ENCODE measurements around the gene RBBP8NL. TPM values are rescaled to one million over a fixed set of nuclear protein-coding genes. Genes with fewer than 3 reads are reported as not detected.
A peak's percentile ranks its signal among the peaks of the same experiment; 100 is the strongest.

RBBP8NL gene
- total RNA-seq, 2 experiments from 2014 or later = not detected

GRCh38 chr20:62367633-62368391, 59.5 kb downstream of the RBBP8NL start:
- H3K36me3 Mint-ChIP-seq (ENCODE audit: low read depth) = no peaks in the 10 kb centered on the region
- Histone ChIP-seq H3K27me3 (ENCODE audit: control insufficient read depth in 1 of 2, insufficient read depth in 2 of 2, low read length in 2 of 2) (peaks cover 42 to 49% of the 10 kb centered on the region in 2 experiments), H3K4me1 (ENCODE audit: insufficient read depth, low read length) (peaks cover 26% of the 10 kb centered on the region), H3K36me3 (ENCODE audit: insufficient read depth, low read length) (no peaks in the 10 kb centered on the region), H3K27ac (ENCODE audit: low read depth in 1 of 2, low read length in 2 of 2) (no peak overlapping the region), H3K9me3 (ENCODE audit: control insufficient read depth in 1 of 2, insufficient read depth in 1 of 2, low read length in 2 of 2) (peaks cover 0 to 13% of the 10 kb centered on the region in 2 experiments), H3K4me3 (ENCODE audit: low read length) (peak overlapping the region; percentile 40)
- peaks cover 31% of the 10 kb centered on the region for H3K27me3 Mint-ChIP-seq
- H3K4me3 Mint-ChIP-seq = peak overlapping the region; percentile 68
- ATAC-seq (ENCODE audit: poor library complexity) (no peak), DNase-seq (peak in 1 of 14 experiments; percentile 38)
- H3K9me3 Mint-ChIP-seq = no peaks in the 10 kb centered on the region
- ChIA-PET CTCF (interaction anchor here (0.6 kb wide), 1 partner anchor 14 kb away, joined by 4 read pairs; no protein-coding TSS in a partner anchor), POLR2A (interaction anchor here (0.6 kb wide), 1 partner anchor 109 kb away, joined by 3 read pairs; no protein-coding TSS in a partner anchor)
- TF ChIP-seq CTCF (IDR thresholded peaks at IDR 0.05) = no peak
- intact Hi-C loops (cut with DNase I, micrococcal nuclease) = loop anchor here in 1 of 2 experiments (5.0 kb wide), 1 partner anchor 66 kb away; the partner anchor contains the start of gene ADRM1
- no peak overlapping the region for H3K27ac Mint-ChIP-seq
- peaks cover 4% of the 10 kb centered on the region for H3K4me1 Mint-ChIP-seq (ENCODE audit: low read depth)

GRCh38 chr20:62367136-62367632, 60.2 kb downstream of the RBBP8NL start, which contains the start of gene LAMA5:
LAMA5 (minus strand) TSS chr20:62367312; CDS start chr20:62367245, 67 bp downstream.
- no peak for TF ChIP-seq CTCF (IDR thresholded peaks at IDR 0.05)
- Histone ChIP-seq H3K9me3 (ENCODE audit: control insufficient read depth in 1 of 2, insufficient read depth in 1 of 2, low read length in 2 of 2) (peaks cover 0 to 13% of the 10 kb centered on the region in 2 experiments), H3K36me3 (ENCODE audit: insufficient read depth, low read length) (no peaks in the 10 kb centered on the region), H3K4me3 (ENCODE audit: low read length) (peak within 1 kb of the TSS; percentile 40), H3K27me3 (ENCODE audit: control insufficient read depth in 1 of 2, insufficient read depth in 2 of 2, low read length in 2 of 2) (peaks cover 42 to 49% of the 10 kb centered on the region in 2 experiments), H3K4me1 (ENCODE audit: insufficient read depth, low read length) (peaks cover 26% of the 10 kb centered on the region), H3K27ac (ENCODE audit: low read depth in 1 of 2, low read length in 2 of 2) (no peak within 1 kb of the TSS)
- Mint-ChIP-seq H3K36me3 (ENCODE audit: low read depth) (no peaks in the 10 kb centered on the region), H3K27ac (no peak within 1 kb of the TSS), H3K27me3 (peaks cover 34% of the 10 kb centered on the region), H3K9me3 (no peaks in the 10 kb centered on the region), H3K4me1 (ENCODE audit: low read depth) (peaks cover 4% of the 10 kb centered on the region), H3K4me3 (peak within 1 kb of the TSS; percentile 68)
- intact Hi-C loops (cut with DNase I, micrococcal nuclease) = loop anchor here in 1 of 2 experiments (5.0 kb wide), 1 partner anchor 65 kb away; the partner anchor contains the start of gene ADRM1
- CTCF ChIA-PET = no interaction called here
- POLR2A ChIA-PET = no interaction called here
- ATAC-seq (ENCODE audit: poor library complexity) (peak; percentile 46), DNase-seq (peak in 3 of 14 experiments; percentile 13 to 45 (median 41))

GRCh38 chr20:62366370-62367135, 60.8 kb downstream of the RBBP8NL start:
- POLR2A ChIA-PET = no interaction called here

More at GRCh38 chr20:62366370-62367135, 60.8 kb downstream of the RBBP8NL start:
- peaks cover 0 to 13% of the 10 kb centered on the region in 2 experiments for H3K9me3 ChIP-seq (ENCODE audit: control insufficient read depth in 1 of 2, insufficient read depth in 1 of 2, low read length in 2 of 2)
- no peak for DNase-seq
- H3K4me3 ChIP-seq (ENCODE audit: low read length) = peak overlapping the region; percentile 5
- Mint-ChIP-seq H3K4me1 (ENCODE audit: low read depth) (peaks cover 4% of the 10 kb centered on the region), H3K9me3 (no peaks in the 10 kb centered on the region), H3K4me3 (no peak overlapping the region), H3K27ac (no peak overlapping the region), H3K27me3 (peaks cover 34% of the 10 kb centered on the region), H3K36me3 (ENCODE audit: low read depth) (no peaks in the 10 kb centered on the region)
- H3K27me3 ChIP-seq (ENCODE audit: control insufficient read depth in 1 of 2, insufficient read depth in 2 of 2, low read length in 2 of 2) = peaks cover 42 to 49% of the 10 kb centered on the region in 2 experiments
- no peak for TF ChIP-seq CTCF (IDR thresholded peaks at IDR 0.05)
- ATAC-seq (ENCODE audit: poor library complexity) = no peak
- CTCF ChIA-PET = no interaction called here
- intact Hi-C loops (cut with DNase I, micrococcal nuclease) = loop anchor here in 1 of 2 experiments (5.0 kb wide), 1 partner anchor 64 kb away; the partner anchor contains the start of gene ADRM1
- H3K27ac ChIP-seq (ENCODE audit: low read depth in 1 of 2, low read length in 2 of 2) = no peak overlapping the region
- no peaks in the 10 kb centered on the region for H3K36me3 ChIP-seq (ENCODE audit: insufficient read depth, low read length)
- H3K4me1 ChIP-seq (ENCODE audit: insufficient read depth, low read length) = peaks cover 26% of the 10 kb centered on the region

Measured in CD4-positive, alpha-beta T cell (primary cell).